GM12864 (cell line): ENCODE data around the gene EPN3.

Experiments
- DNase-seq: peaks from one replicate; pipeline ENCODE4 v3.0.0-alpha.2; 2011; ENCODE audit warnings: low read depth
- H3K4me3 ChIP-seq: 2 replicates; pipeline ENCODE4 v1.5.1; 2011; ENCODE audit warnings: mild to moderate bottlenecking, low read depth, low read length, control low read depth
- CTCF ChIP-seq: IDR thresholded peaks from 2 replicates; pipeline ENCODE4 v1.5.1; 2011; ENCODE audit warnings: low read depth, mild to moderate bottlenecking, moderate library complexity, low read length, control low read depth, inconsistent platforms; ENCODE audit errors: missing control alignments

The EPN3 gene

GRCh38 chr17:50585346-50585745 is 52.8 kb downstream of the EPN3 start:
- TF ChIP-seq CTCF = no peak
- H3K4me3 ChIP-seq = no peak overlapping the region
- no peak for DNase-seq

- no peak for DNase-seq
- TF ChIP-seq CTCF = no peak
- no peak overlapping the region for H3K4me3 ChIP-seq
Observed at GRCh38 chr17:50585891-50586290, 53.4 kb downstream of the EPN3 start.

- no peak overlapping the region for H3K4me3 ChIP-seq
- DNase-seq = no peak
- no peak for TF ChIP-seq CTCF
Observed at GRCh38 chr17:50586421-50587247, 54.1 kb downstream of the EPN3 start.

GRCh38 chr17:50587571-50587970 is 55.0 kb downstream of the EPN3 start:
- TF ChIP-seq CTCF = no peak
- no peak for DNase-seq

GRCh38 chr17:50588391-50589049 is 56.0 kb downstream of the EPN3 start:
- no peak overlapping the region for H3K4me3 ChIP-seq
- no peak for TF ChIP-seq CTCF
- DNase-seq = no peak

More at GRCh38 chr17:50587571-50587970, 55.0 kb downstream of the EPN3 start:
- H3K4me3 ChIP-seq = no peak overlapping the region

- H3K4me3 ChIP-seq = no peak overlapping the region
- no peak for TF ChIP-seq CTCF
- no peak for DNase-seq
Observed at GRCh38 chr17:50589095-50589705, 56.7 kb downstream of the EPN3 start.
